Testis (tissue), 2 donors: Measurements from ENCODE around the gene KLHL14.
"Not testable (repeated sequence)": the region's sequence is repeated elsewhere in the genome, so short reads cannot be mapped to it uniquely, and the experiment has no call there.

Source experiments
- POLR2A ChIP-seq: fragments of 450-650 bp; IDR thresholded peaks from one replicate; pipeline ENCODE4 v1.6.1; 2017; ENCODE audit warnings: antibody characterized with exemption, mild to moderate bottlenecking, moderate library complexity
- TF ChIP-seq, protein P1 (sequence below), 3 experiments: fragments of 450-650 bp in 2 of 3; fragments of 200-600 bp in 1 of 3; sonication (generic) in 1 of 3; IDR thresholded peaks; one replicate each; pipeline ENCODE4 v1.5.1; 2016 to 2019; ENCODE audit warnings: antibody characterized with exemption in 3 of 3, mild to moderate bottlenecking in 2 of 3, moderate library complexity in 1 of 3

GRCh38 chr18:32654507-32654906, 118.3 kb downstream of the KLHL14 start:
- TF ChIP-seq, protein P1, sequence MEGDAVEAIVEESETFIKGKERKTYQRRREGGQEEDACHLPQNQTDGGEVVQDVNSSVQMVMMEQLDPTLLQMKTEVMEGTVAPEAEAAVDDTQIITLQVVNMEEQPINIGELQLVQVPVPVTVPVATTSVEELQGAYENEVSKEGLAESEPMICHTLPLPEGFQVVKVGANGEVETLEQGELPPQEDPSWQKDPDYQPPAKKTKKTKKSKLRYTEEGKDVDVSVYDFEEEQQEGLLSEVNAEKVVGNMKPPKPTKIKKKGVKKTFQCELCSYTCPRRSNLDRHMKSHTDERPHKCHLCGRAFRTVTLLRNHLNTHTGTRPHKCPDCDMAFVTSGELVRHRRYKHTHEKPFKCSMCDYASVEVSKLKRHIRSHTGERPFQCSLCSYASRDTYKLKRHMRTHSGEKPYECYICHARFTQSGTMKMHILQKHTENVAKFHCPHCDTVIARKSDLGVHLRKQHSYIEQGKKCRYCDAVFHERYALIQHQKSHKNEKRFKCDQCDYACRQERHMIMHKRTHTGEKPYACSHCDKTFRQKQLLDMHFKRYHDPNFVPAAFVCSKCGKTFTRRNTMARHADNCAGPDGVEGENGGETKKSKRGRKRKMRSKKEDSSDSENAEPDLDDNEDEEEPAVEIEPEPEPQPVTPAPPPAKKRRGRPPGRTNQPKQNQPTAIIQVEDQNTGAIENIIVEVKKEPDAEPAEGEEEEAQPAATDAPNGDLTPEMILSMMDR (IDR thresholded peaks at IDR 0.05) = not testable (repeated sequence)
- not testable (repeated sequence) for TF ChIP-seq POLR2A
